ENCODE data around the gene ALAD. TPM values are rescaled to one million over a fixed set of nuclear protein-coding genes. Genes with fewer than 3 reads are reported as not detected.

Gene ALAD
- total and polyA plus RNA-seq, 9 of the 15 experiments (the other 6 are each of a cell fraction or from before 2014, with no cell fraction given) = 1.3 to 12.7 (median 6.8) TPM

- H3K4me1 ChIP-seq (replicated peaks in 1 of 2; ENCODE audit: control insufficient read depth in 2 of 2, insufficient read depth in 2 of 2, low read length in 2 of 2) = peaks cover 34 to 38% of the 10 kb centered on the region in 2 experiments
- H3K9me3 ChIP-seq (replicated peaks; ENCODE audit: control insufficient read depth, insufficient read depth, low read depth, low read length) = no peaks in the 10 kb centered on the region
- POLR2A ChIA-PET = interaction anchor here (0.6 kb wide), 1 partner anchor 46 kb away, joined by 3 read pairs; no protein-coding TSS in a partner anchor
- H3K4me3 ChIP-seq = no peak overlapping the region
- no peak for FAIRE-seq
- DNase-seq (ENCODE audit: extremely low read depth in 1 of 4, low spot score in 3 of 4) = no peak
- H2AFZ ChIP-seq (ENCODE audit: low read depth, low read length) = no peak overlapping the region
- no peaks in the 10 kb centered on the region for H3K27me3 ChIP-seq (ENCODE audit: control insufficient read depth in 2 of 2, insufficient read depth in 2 of 2, low read length in 2 of 2)
- intact Hi-C loops (cut with micrococcal nuclease) (no loop called here), in situ Hi-C loops (cut with MboI) (no loop called here)
- no peak overlapping the region for H3K9ac ChIP-seq (ENCODE audit: insufficient read depth in 1 of 2, low read depth in 2 of 2, low read length in 2 of 2)
- no peak for TF ChIP-seq KLF13 (tag; IDR thresholded peaks at IDR 0.05; ENCODE audit: borderline replicate concordance, low read depth)
- peak; percentile 25; the same call in 1 of the 2 replicates for TF ChIP-seq ARID1B (IDR thresholded peaks at IDR 0.05)
- TF ChIP-seq ZNF639 (CRISPR knock-in tag; conservative IDR thresholded peaks at IDR 0.05 in 1 of 2, IDR thresholded peaks at IDR 0.05 in 1 of 2) = no peak
- peak; percentile 34 for TF ChIP-seq MEIS2 (IDR thresholded peaks at IDR 0.05; ENCODE audit: partially characterized antibody)
- TF ChIP-seq RFX1 (IDR thresholded peaks at IDR 0.05) = no peak
- peak; percentile 43 for TF ChIP-seq CBFA2T3 (IDR thresholded peaks at IDR 0.05)
- TF ChIP-seq NFIC (IDR thresholded peaks at IDR 0.05) = peak; percentile 80
- TF ChIP-seq FOXK1 (CRISPR knock-in tag; IDR thresholded peaks at IDR 0.05; ENCODE audit: borderline replicate concordance) = no peak
- no peak for ATAC-seq
- H4K20me1 ChIP-seq (replicated peaks; ENCODE audit: control insufficient read depth, insufficient read depth, low read length) = peaks cover 15% of the 10 kb centered on the region; the same call in 1 of the 2 replicates
- 7% methylated on average over 1 of the region's 1 CpG for WGBS (ENCODE audit: insufficient coverage, low coverage, missing lambda C conversion rate)
- H3K36me3 ChIP-seq (ENCODE audit: control insufficient read depth, insufficient read depth, low read length) = no peaks in the 10 kb centered on the region
- H3K79me2 ChIP-seq (ENCODE audit: control insufficient read depth, insufficient read depth, low read length) = no peaks in the 10 kb centered on the region
- H3K27ac ChIP-seq (ENCODE audit: extremely low read depth, low read depth, low read length) = no peak overlapping the region
- CTCF ChIA-PET (ENCODE audit: low intra/inter-chr PET ratio) = no interaction called here
- no TSS peak for BruUV-seq (replicated peaks)
- H3K4me2 ChIP-seq (ENCODE audit: insufficient read depth, low read length) = no peak overlapping the region
- no peaks in the 10 kb centered on the region for H3K9me1 ChIP-seq (ENCODE audit: control insufficient read depth, insufficient read depth, low read length)
Observed at GRCh38 chr9:113364951-113365350, 36.1 kb downstream of the ALAD start.
